ENCODE measurements around the gene KCNB1. TPM values are rescaled to one million over a fixed set of nuclear protein-coding genes. Genes with fewer than 3 reads are reported as not detected.
"Not testable (repeated sequence)": the region's sequence is repeated elsewhere in the genome, so short reads cannot be mapped to it uniquely, and the experiment has no call there.

KCNB1 gene
- total RNA-seq, 1 experiment from 2014 or later = 0.31 TPM

DNA sequence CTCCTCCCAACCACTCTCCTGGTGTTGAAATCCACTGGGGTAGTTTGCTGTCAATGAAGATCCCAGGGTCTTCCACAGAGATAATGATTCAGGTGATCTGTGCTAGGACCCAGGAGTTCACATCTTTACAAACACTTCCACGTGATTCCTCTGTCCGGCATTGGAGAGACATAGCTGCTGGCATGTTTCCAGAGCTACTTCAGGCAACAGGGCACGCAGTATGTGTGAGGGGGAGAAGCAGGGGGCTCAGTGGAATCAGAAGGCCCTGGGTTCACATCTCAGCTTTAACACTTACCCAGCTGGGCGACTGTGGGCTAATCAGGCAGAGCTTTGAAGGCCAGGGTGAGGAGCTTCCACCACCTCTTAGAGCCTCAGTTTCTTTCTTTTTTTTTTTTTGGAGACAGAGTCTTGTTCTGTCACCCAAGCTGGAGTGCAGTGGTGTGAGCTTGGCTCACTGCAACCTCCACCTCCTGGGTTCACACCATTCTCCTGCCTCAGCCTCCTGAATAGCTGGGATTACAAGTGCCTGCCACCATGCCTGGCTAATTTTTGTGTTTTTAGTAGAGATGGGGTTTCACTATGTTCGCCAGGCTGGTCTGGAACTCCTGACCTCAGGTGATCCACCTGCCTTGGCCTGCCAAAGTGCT lies 72.4 kb downstream of the KCNB1 start:
- DNase-seq (ENCODE audit: low spot score) = not testable (repeated sequence)

DNA sequence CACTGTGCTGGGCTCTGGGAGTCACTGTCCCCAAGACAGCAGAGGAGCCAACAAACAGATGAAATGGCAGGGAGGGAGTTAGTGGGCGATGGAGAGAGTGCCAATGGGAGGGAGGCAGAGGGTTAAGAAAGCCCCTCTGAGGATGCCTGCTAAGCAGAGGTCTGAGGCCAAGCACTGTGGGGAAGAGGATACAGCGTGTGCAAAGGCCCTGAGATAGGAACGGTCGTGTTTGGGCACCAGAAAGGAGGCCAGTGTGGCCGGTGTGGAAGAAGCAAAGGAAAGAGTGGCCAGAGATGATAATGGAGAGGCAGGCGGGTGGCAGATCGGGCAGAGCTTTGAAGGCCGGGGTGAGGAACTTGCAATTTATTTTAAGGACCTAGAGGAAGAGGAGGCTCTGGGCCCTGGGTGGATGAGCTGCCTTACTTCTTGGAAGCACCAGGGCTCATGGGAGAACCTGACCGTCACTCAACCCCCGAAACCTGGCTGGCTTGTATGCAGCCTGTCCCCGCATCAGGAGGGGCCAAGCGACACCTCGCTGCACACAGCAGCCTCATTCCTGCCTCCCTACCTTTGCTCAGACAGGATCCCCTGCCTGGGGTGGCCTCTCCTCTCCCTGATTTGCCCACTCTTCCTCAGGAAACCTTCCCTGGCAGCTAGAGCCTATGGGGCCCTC lies 73.0 kb downstream of the KCNB1 start:
- DNase-seq (ENCODE audit: low spot score) = no peak

DNA sequence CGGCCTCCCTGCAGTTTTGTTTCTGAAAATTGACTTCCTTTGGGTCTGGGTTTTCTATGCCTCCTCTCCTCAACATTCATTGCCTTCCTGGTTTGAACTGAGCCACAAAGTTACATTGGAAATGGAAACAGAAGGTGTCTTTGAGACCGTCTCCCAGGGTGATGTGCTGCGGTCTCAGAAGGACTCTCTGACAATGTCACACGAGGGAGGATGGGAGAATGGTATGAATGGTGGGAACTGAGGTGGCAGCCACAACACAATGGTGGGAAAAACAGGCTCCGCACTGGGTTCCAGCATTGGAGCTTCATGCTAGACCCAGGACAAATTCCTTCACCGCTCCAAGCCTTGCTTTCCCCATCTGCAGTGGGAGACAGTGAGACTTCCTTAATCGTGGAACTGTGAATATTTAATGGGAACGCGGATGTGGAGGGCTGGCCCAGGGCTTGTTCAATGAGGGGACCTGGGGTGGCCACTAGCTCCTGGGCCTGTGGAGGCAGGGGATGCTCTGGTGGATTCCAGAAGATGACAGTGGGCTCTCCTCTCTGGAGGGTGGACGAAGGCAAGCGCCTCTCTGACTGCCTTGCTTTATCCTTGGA lies 73.9 kb downstream of the KCNB1 start:
- DNase-seq (ENCODE audit: low spot score) = no peak

DNA sequence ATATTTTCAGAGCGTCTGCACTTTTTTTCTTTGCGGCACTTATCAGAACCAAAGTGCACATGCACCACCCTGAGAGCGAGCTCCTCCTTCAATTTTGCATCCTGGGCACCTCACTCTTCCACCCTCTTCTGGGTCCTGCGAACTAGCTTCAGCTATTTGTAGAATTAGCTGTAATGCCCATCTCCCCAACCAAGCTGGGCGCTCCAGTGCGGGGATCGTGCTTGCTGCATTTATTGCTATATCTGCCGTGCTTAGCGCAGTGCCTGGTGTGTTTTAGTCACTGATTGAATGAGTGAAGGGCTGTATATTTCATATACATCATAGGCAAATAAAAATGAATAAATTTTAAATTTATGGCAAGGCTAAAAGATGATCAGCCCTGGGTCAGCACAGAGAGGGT lies 75.8 kb downstream of the KCNB1 start:
- no peak for DNase-seq (ENCODE audit: low spot score)

DNA sequence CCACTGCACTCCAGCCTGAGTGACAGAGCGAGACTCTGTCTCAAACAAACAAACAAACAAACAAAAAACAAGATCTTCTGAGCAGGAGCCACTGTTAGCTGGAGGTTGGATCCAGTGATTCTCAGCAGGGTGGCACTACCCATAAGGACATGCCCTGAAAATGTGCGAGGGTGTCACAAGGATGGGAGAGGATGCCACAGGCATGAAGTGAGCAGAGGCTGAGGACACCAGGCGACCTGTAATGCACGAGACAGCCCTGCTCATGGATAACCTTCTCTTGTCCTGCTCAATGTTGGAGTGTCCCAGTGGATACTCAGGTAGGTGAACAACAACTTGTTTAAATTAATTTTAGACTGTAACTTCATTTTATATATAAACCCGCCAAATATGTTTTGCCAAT lies 76.8 kb downstream of the KCNB1 start:
- DNase-seq (ENCODE audit: low spot score) = no peak

DNA sequence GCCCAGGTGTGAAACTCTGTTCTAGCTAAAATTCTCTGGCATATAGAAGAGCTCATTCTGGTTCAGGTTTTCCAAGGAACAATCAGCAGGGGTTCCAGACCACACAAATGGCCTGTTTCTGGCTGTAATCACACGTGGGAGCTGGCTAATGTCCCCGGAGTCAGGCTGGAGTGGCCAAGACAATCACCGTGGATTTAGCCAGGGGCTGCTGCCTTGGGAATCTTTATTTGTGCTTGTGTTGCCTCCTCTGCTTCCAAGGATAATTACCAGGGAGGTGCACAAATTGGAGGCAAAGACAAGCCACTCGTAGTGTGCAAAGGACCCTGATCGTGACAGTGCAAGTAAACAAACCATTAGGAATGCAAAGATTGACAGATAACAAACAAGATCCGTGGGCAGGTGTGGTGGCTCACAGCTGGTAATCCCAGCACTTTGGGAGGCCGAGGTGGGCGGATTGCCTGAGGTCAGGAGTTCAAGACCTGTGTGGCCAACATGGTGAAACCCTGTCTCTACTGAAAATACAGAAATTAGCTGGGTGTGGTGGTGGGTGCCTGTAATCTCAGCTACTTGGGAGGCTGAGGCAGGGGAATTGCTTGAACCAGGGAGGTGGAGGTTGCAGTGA lies 77.3 kb downstream of the KCNB1 start:
- no peak for DNase-seq (ENCODE audit: low spot score)

DNA sequence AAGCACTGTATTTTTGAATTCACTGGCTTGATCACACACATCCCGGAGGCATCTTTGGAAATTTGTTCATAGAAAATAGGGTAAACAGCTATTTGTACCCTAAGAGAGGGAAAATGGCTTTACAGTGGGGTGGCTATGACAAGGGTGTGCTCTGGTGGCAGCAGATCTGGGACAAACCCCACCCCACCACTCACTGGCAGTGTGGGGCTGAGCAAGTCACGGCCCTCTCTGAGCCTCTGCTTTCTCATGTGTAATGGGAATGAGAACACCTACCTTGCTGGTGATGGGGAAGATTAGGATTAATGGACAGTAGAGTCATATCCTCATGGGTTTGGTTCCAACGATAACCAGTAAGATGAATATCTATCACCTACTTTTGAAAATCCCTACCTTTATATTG lies 78.0 kb downstream of the KCNB1 start:
- no peak for DNase-seq (ENCODE audit: low spot score)

DNA sequence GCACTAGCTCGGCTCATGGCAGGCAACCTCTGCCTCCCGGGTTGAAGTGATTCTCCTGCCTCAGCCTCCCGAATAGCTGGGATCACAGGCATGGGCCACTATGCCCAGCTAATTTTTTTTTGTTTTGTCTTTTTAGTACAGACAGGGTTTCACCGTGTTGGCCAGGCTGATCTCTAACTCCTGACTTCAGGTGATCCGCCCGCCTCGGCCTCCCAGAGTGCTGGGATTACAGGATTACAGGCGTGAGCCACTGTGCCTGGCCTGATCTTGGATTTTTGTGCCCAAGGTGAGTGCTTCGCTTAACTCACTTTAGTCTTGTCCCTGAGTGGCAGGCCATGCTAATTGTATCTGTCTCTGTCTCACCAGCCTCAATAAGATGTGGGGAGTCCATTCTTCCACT lies 78.6 kb downstream of the KCNB1 start:
- DNase-seq (ENCODE audit: low spot score) = no peak

DNA sequence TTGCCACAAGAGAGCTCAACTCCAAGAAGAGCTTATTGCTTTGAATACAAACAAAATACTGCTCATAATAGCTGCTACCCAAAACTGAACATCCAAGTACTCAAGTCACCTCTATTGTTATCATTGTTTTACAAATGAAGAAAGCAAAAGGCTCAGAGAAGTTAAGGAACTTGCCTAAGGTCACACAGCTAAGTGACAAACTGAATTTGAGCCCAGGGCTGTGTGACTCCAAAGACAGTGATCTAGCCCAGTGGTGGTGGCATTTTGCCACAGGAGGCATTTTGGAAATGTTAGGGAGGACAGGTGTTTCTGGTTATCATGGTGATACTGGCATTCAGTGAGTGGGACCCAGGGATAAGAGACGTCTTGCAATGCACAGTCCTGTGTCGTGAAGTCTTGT lies 79.5 kb downstream of the KCNB1 start:
- no peak for DNase-seq (ENCODE audit: low spot score)

DNA sequence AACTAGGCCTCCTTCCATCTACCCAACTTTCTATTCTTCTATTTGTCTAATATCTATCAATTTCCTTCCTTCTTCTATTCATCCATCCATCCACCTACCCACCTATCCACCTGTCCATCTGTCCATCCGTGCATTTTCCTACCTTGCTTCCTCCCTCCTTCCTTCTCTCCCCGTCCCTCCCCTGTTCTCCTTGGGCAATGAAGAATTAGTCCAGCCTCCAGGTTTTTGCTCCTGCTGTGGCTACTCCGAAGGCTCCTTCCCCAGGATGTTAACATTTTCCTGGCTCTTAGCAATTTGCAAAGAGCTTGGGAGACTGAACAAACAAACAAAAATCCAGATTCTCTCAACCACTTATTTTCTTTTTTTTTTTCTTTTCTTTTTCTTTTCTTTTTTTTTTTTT lies 81.6 kb downstream of the KCNB1 start:
- DNase-seq (ENCODE audit: low spot score) = no peak

DNA sequence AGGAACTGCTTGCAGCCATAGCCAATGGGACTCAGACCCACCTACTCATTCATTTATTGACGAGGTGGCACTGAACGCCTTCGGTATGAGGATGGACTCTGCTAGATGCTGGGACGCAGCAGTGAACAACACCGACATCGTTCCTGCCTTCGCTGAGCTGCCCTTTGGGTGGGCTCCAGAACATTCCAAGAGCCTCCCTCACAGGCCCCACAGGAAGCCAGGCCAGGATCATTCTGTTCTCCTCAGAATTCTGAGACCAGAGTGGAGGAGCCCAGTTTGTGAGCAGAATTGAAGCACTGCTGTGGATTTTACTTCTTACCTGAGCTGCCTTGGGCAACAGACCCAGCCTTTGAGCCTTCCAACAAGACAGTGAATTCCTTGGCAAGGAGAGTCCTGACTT lies 82.1 kb downstream of the KCNB1 start:
- no peak for DNase-seq (ENCODE audit: low spot score)

DNA sequence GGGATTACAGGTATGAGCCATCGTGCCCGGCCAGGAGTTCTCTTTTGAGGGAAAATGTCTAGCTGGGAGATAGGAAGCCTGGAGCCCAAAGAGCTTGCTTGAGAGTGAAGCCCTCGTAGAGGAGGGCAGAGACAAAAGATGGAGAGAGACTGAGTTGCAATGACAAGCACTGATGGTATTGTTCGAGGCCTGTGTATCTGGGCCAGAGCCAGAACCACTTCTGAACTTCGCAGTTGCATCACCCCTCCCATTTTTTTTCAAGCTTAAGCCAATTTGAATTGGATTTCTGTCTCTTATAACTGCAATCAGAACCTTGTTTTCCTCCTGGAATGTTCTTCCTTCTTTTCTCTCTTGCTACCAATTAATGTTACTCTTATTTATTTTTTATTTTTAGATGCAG lies 83.1 kb downstream of the KCNB1 start:
- DNase-seq (ENCODE audit: low spot score) = no peak

DNA sequence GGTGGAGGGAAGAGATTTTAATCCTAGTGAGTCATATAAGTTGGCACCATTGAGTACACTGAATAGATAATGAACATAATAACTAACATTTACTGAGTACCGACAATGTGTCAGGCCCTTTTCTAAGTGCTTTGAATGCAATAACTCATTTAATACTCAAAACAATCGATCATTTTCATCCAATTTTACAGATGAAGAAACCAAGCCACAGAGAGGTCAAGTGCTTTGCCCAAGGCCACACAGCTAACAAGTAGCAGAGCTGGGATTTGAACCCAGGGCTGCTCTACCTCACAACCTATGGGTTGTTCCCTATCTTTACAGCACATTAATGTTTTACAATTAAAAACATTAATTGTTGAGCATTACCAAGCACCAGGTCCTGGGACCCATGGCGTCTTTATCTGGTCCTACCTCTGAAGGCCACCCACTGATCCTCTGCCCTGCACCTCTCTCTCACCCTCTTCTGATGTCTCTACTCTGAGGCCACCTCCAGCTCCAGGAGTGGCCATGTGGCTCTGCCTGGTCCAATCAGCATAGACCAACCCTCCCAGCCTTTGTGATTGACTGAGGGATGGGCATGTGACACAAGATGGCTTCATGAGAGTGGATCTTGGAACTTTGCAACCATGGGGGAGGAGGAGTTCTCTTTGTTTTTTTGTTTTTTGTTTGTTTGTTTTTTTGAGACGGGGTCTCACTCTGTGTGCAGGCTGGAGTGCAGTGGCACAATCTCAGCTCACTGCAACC lies 83.9 kb downstream of the KCNB1 start:
- DNase-seq (ENCODE audit: low spot score) = no peak

DNA sequence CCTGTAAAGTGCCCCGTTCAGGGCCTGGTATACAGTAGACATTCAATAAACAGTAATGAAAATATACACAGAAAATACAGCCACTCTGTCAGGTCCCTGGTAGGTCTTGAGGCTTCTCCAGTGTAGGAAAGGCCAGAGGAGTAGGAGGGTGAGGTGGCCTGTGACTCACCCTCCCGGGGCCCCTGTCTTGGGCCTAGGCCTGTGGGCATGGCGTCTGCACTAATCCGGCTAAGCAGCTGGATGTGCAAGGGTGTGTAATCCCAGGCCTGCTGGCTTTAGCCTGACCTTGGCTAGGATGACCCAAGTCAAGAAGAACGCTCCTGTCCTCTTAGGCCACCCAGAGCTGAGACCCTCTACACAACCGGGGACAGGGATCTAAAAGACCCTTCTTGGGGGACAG lies 84.9 kb downstream of the KCNB1 start:
- DNase-seq (ENCODE audit: low spot score) = peak; percentile 40

DNA sequence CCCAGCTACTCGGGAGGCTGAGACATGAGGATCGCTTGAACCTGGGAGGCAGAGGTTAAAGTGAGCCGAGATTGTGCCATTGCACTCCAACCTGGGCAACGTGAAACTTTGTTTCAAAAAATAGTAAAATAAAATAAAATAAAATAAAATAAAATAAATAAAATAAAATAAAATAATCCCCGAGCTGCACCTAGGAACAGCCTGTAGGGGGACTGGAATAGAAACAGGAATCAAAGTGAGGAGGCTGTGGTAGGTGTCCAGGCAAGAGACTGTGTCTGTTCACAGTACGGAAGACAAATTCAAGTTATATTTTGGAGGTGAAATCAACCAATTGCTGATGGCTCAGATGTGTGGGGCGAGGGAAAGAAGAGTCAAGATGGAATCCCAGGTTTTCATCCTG lies 86.2 kb downstream of the KCNB1 start:
- DNase-seq (ENCODE audit: low spot score) = no peak

DNA sequence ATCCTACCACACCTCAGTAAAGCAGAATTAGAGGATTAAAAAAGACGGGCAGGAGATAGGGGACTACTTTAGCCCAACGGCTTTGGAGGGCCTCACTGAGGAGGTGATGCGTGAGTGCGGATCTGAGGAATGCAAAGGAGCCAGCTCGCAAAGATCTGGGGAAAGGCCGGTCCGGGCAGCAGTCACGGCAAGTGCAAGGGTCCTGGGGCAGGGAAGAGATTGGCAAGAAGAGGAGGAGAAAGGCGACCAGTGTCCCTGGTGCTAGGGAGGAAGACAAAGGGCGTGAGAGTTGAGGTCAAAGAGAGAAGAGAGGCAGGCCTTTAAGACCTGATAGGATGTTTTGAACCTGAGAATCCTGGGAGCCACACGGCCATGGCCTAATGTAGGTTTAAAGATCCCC lies 86.8 kb downstream of the KCNB1 start:
- DNase-seq (ENCODE audit: low spot score) = no peak

DNA sequence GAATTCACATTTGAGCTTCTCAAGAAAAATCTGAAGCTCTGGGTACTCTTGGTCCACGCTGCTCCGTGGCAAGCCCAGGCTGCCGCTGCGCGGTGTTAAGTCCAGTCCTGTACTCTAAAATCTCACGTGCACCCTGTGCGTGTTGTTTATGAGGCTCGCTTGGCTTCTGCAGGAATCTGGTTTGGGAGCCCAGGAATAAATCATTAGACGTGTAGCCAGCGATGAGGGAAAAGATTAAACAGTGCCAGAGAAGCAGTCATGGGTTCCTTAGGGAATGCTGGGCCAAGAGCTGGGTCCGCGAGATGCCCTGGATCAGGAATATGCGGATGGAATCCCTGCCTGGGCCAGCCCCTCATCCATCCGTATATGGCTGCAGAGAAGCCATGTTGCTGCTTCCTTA lies 87.3 kb downstream of the KCNB1 start:
- DNase-seq (ENCODE audit: low spot score) = no peak

DNA sequence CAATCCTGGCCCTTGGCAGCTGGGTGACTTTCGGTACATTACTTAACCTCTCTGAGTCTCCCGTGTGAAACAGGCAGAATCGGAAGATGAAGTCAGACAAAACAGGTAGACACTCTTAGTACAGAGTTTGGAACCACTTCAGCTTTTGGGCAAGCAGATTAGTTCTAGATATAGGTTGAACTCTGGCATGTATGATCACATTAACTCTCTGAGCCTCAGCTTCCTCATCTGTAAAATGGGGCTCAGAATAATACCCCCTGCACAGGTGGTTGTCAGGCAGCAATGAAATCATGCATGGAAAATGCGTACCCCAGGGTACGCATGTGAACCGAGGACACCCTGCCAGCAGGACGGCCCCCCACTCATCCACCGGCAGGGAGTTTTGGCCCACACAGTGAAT lies 87.7 kb downstream of the KCNB1 start:
- DNase-seq (ENCODE audit: low spot score) = no peak

DNA sequence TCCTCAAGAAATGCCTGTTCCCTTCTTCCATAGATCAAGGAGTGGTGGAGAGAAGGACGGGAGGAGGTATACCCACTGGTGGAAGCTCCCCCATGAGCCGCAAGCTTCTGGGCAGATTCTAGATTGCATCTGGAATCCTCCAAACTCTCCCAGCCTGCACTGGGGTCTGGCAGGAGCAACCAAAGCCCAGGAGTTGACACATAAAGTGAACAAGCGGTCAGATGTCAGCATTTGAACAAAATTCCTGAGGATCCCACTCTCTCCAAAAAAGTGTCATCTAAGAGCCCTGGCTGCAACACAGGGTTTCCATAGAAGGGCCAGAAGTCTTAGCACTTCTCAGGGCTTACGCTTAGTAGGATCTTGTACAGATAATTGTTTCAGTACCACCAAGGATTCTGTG lies 88.2 kb downstream of the KCNB1 start:
- DNase-seq (ENCODE audit: low spot score) = no peak

DNA sequence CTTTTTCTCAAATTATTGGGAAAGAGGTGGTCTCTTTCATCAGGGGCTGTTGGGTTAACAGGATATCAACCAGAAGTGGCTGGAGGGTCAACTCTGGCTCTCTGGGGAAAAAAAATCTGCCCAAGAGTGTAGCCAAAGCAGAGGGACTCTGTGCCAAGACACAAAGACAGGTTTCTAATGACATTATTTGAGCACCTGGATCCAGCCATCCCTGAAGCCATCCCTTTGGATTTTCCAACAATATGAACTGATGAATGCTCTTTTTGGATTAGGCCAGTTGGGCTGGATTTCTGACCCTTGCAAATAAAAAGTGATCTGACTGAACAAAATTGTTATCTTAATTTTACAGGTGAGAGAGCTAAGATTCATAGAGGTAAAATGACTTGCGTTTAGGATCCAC lies 88.7 kb downstream of the KCNB1 start:
- DNase-seq (ENCODE audit: low spot score) = no peak

DNA sequence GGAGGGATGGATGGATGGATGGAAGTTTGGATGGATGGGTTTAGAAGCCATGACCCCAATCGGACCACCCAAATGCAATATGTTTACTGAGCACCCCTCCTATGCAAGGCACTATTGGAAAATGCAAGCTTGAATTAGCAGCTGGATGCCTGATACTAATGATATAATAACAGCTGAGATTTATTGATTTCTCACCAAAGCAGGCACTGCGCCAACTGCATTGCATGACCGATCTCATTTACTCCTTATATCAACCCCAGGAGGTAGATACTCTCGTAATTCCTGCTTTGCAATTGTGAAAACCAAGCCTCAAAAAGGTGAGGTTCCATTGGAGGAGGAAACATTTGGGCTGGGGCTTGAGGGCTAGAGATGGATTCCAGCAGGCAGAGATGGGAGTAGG lies 89.7 kb downstream of the KCNB1 start:
- DNase-seq (ENCODE audit: low spot score) = no peak
